ENCODE measurements around the gene TNN. TPM values are rescaled to one million over a fixed set of nuclear protein-coding genes. Genes with fewer than 3 reads are reported as not detected.

Gene TNN
- total and polyA plus RNA-seq, 2 experiments from 2014 or later = 0.18 to 0.31 TPM

GRCh38 chr1:175147569-175147968 lies 79.9 kb downstream of the TNN start:
- Mint-ChIP-seq H3K27me3 (ENCODE audit: insufficient read depth, low read depth, poor library complexity) (peaks cover 15% of the 10 kb centered on the region), H3K9me3 (peaks cover 2% of the 10 kb centered on the region), H3K4me3 (no peak overlapping the region; the same call in 2 of the 3 replicates), H3K4me1 (peaks cover 32% of the 10 kb centered on the region), H3K27ac (no peak overlapping the region), H3K36me3 (ENCODE audit: low read depth) (no peaks in the 10 kb centered on the region; the same call in 2 of the 3 replicates)
- no peak overlapping the region for H3K4me3 ChIP-seq
- H3K4me2 ChIP-seq = no peak overlapping the region
- no peaks in the 10 kb centered on the region for H3K79me2 ChIP-seq (replicated peaks; ENCODE audit: insufficient read depth)
- peaks cover 19% of the 10 kb centered on the region; the same call in 1 of the 2 replicates for H3K4me1 ChIP-seq (ENCODE audit: insufficient read depth)
- H2AFZ ChIP-seq = peak overlapping the region; percentile 50; the same call in 1 of the 2 replicates
- no peaks in the 10 kb centered on the region for H3F3A ChIP-seq (replicated peaks; ENCODE audit: low read depth)
- ATAC-seq (no peak), DNase-seq (ENCODE audit: low spot score) (no peak)
- no peak for TF ChIP-seq REST (IDR thresholded peaks at IDR 0.05; ENCODE audit: unreplicated experiment)
- no peak for TF ChIP-seq ZNF114 (CRISPR knock-in tag; IDR thresholded peaks at IDR 0.05)
- TF ChIP-seq NANOG (IDR thresholded peaks at IDR 0.05; ENCODE audit: borderline replicate concordance) = no peak
- no peak for TF ChIP-seq STAT1 (IDR thresholded peaks at IDR 0.05; ENCODE audit: unreplicated experiment)
- TF ChIP-seq EZH2phosphoT487 (IDR thresholded peaks at IDR 0.05; ENCODE audit: unreplicated experiment) = no peak
- no peak for TF ChIP-seq CREB1 (CRISPR knock-in tag; IDR thresholded peaks at IDR 0.05; ENCODE audit: low read depth)
- no peak for TF ChIP-seq CTCF (conservative IDR thresholded peaks at IDR 0.05; ENCODE audit: low read depth in 2 of 2)
- TF ChIP-seq ETS1 (IDR thresholded peaks at IDR 0.05) = no peak
- no peak for TF ChIP-seq ZNF331 (CRISPR knock-in tag; IDR thresholded peaks at IDR 0.05; ENCODE audit: low read depth)
- TF ChIP-seq EZH2 (IDR thresholded peaks at IDR 0.05; ENCODE audit: low read depth, unreplicated experiment) = no peak
- TF ChIP-seq POLR2AphosphoS5 (IDR thresholded peaks at IDR 0.05; ENCODE audit: low read depth) = no peak
- no peak overlapping the region for H3K27ac ChIP-seq (ENCODE audit: low read depth)
- H3K36me3 ChIP-seq (ENCODE audit: insufficient read depth) = no peaks in the 10 kb centered on the region
- H4K20me1 ChIP-seq (replicated peaks; ENCODE audit: insufficient read depth) = no peaks in the 10 kb centered on the region
- no peaks in the 10 kb centered on the region for H3K9me2 ChIP-seq (ENCODE audit: insufficient read depth)
- H3K27me3 ChIP-seq (ENCODE audit: insufficient read depth) = peaks cover 7% of the 10 kb centered on the region; the same call in 1 of the 2 replicates

All from GM23338 (cell line).